ENCODE results near the gene ZNF142.
"Not testable (repeated sequence)": the region's sequence is repeated elsewhere in the genome, so short reads cannot be mapped to it uniquely, and the experiment has no call there.

ZNF142 gene, protein sequence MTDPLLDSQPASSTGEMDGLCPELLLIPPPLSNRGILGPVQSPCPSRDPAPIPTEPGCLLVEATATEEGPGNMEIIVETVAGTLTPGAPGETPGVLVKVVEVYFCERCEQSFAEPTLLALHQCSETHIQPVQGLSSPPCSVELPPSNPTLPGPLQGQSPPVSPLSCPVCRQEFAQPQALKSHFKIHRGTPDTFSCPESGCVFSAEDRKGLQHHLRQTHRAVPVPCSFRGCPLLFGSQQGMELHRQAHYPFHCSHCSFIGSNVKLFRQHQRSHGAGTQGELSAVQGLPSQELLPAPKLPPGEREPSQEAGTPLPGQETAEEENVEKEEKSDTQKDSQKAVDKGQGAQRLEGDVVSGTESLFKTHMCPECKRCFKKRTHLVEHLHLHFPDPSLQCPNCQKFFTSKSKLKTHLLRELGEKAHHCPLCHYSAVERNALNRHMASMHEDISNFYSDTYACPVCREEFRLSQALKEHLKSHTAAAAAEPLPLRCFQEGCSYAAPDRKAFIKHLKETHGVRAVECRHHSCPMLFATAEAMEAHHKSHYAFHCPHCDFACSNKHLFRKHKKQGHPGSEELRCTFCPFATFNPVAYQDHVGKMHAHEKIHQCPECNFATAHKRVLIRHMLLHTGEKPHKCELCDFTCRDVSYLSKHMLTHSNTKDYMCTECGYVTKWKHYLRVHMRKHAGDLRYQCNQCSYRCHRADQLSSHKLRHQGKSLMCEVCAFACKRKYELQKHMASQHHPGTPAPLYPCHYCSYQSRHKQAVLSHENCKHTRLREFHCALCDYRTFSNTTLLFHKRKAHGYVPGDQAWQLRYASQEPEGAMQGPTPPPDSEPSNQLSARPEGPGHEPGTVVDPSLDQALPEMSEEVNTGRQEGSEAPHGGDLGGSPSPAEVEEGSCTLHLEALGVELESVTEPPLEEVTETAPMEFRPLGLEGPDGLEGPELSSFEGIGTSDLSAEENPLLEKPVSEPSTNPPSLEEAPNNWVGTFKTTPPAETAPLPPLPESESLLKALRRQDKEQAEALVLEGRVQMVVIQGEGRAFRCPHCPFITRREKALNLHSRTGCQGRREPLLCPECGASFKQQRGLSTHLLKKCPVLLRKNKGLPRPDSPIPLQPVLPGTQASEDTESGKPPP (N-terminal part only)

GRCh38 chr2:218659258-218659987, at the start of gene ZNF142, which contains the start of gene BCS1L:
ZNF142 (minus strand) TSS chr2:218659623; CDS start chr2:218656429, 3,194 bp downstream.
BCS1L (plus strand) TSS chr2:218659683; CDS start chr2:218660988, 1,305 bp downstream.
- DNase-seq (ENCODE audit: low read depth in 2 of 2), result peak; percentile 86 to 92

DNA sequence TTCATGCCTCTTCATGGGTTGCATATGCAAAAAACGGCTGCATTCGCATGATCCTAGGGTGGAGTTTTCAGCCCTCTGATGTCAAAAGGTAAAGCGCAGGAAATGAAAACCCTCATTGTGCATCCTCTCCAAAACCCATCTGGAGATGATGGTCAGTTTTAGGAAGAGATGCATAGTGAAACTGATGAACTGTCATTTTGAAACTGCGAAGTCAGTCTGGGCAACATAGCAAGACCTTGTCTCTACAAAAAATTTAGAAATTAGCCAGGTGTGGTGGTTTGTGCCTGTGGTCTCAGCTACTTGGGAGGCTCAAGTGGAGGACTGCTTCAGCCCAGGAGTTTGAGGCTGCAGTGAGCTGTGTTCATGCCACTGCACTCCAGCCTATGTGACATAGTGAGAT, 48.7 kb upstream of the ZNF142 start:
- no peak for DNase-seq (ENCODE audit: low read depth in 2 of 2)

- DNase-seq (ENCODE audit: low read depth in 2 of 2), result no peak
Measured at GRCh38 chr2:218703341-218703740, 43.9 kb upstream of the ZNF142 start.

GRCh38 chr2:218701806-218702205, 42.4 kb upstream of the ZNF142 start:
- DNase-seq (ENCODE audit: low read depth in 2 of 2), result no peak

GRCh38 chr2:218698885-218699284, 39.5 kb upstream of the ZNF142 start:
- no peak for DNase-seq (ENCODE audit: low read depth in 2 of 2)

DNA sequence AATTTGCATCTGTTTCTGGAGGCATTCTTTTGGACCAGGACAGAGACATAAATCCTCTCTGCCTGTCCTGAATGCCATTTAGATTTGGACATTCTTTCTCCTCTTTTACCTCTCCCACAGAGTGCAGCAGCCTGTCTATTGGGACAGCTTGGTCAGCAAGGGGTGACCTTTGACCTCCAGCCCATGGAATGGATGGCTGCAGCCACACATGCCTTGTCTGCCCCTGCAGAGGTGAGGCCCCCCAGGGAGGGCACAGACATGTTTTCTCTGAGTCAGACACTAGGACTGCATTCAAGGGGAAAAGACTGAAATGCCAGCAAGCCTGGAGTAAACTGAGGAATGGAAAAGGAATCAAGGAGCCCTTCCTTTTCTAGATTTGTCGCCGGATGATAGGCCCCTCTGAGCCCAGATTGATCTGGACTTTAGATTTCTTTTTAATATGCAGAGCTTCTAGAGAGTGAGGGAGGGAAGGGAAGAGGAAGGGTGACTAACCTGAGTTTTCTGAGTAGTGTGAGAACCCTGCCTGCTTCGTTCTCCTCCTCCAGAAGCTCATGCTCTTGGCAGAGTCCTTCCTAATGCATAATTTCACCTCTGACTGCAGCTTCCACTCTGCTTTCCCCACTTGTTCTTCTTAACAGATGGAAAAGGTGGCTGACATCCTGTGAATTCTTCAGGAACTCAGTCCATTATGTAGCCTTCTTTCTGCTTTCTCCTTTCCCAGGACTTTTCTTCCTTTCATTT, 35.2 kb upstream of the ZNF142 start:
- no peak for DNase-seq (ENCODE audit: low read depth in 2 of 2)

DNA sequence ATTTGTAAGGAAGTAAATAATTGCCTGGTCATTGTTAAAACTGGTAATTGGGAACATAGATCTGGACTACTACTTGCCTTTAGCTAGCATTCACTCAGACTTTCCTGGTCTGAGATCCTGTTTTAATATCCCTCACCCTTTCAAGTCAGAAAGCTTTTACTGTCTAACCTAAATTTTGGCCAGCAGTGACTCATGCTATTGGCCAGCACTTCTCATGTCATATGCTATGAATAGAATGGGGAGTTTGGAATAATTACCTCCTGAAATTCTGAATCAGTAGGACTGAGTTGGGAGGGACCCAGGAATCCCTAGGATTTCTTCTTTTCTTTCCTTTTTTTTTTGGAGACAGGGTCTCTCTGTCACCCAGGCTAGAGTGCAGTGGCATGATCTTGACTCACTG, 31.8 kb upstream of the ZNF142 start:
- no peak for DNase-seq (ENCODE audit: low read depth in 2 of 2)

DNA sequence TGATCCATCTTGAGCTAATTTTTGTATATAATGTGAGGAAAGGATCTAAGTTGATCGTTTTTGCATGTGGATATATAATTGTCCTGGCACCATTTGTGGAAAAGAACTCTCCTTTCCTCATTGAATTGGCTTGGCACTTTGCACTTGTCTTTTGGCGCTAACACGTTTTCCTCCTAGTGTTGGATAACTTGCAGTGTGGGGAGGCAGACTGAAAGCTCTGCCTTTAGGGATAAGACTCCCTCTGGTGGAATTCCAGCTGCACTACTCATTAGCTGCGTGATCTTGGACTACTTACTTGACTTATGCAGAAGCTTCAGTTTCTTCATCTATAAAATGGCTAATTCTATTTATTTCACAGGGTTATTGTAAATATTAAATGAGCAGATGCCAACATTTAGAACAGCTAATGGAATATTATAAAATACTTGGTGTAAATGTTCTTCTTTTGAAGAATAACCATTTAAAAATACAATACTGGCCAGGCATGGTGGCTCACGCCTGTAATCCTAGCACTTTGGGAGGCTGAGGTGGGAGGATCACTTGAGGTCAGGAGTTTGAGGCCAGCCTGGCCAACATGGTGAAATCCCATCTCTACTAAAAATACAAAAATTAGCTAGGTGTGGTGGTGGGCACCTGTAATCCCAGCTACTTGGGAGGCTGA, 28.1 kb upstream of the ZNF142 start:
- not testable (repeated sequence) for DNase-seq (ENCODE audit: low read depth in 2 of 2)

GRCh38 chr2:218680061-218680460, 20.6 kb upstream of the ZNF142 start:
- no peak for DNase-seq (ENCODE audit: low read depth in 2 of 2)

- DNase-seq (ENCODE audit: low read depth in 2 of 2), result no peak
Measured at GRCh38 chr2:218679119-218679518, 19.7 kb upstream of the ZNF142 start.

- DNase-seq (ENCODE audit: low read depth in 2 of 2), result peak; percentile 54 to 70
Measured at GRCh38 chr2:218671654-218672566, 12.5 kb upstream of the ZNF142 start, which contains the start of the genes RNF25 and STK36. RNF25 (minus strand) TSS chr2:218672002; CDS start chr2:218671970, 32 bp downstream. STK36 (plus strand) TSS chr2:218672086; CDS start chr2:218672830, 744 bp downstream.

- DNase-seq (ENCODE audit: low read depth in 2 of 2), result no peak
Measured at GRCh38 chr2:218671097-218671653, 11.8 kb upstream of the ZNF142 start.

GRCh38 chr2:218664653-218665052, 5.2 kb upstream of the ZNF142 start:
- no peak for DNase-seq (ENCODE audit: low read depth in 2 of 2)

GRCh38 chr2:218663901-218664300, 4.5 kb upstream of the ZNF142 start:
- DNase-seq (ENCODE audit: low read depth in 2 of 2), result no peak

DNA sequence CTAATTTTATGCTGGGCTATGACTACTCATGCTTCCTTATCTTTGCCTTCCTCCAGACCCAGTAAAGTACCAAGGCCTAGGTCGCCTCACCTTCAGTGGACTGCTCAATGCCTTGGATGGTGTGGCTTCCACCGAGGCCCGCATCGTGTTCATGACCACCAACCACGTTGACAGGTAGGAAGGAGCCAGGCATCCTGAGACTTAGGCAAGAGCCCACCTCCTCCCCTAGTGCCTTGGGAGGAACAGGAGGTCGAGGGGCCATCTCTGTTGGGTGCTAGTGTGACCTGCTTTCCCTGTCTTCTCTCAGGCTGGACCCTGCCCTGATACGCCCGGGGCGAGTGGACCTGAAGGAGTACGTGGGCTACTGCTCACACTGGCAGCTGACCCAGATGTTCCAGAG, 3.4 kb upstream of the ZNF142 start:
- no peak for DNase-seq (ENCODE audit: low read depth in 2 of 2)

GRCh38 chr2:218662377-218662776, 3.0 kb upstream of the ZNF142 start:
- DNase-seq (ENCODE audit: low read depth in 2 of 2), result no peak

DNA sequence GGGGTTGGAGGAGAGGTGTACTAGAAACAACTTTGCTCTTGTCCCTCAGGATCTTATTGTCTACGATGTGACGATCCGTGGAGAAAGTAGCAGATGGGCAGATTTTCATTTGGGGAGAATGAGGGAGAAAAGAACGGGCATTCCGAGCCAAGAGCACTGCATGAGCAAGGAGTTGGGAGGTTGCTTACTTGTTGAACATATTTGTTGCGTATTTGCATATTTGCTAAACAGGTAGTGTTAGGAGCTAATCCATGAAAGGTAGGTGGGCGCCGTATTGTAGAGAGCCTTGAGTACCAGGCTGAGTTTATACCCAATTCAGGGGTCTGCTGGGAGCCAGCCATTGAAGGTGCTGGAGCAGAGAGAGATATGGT, 550 bp upstream of the ZNF142 start:
- no peak for DNase-seq (ENCODE audit: low read depth in 2 of 2)

DNA sequence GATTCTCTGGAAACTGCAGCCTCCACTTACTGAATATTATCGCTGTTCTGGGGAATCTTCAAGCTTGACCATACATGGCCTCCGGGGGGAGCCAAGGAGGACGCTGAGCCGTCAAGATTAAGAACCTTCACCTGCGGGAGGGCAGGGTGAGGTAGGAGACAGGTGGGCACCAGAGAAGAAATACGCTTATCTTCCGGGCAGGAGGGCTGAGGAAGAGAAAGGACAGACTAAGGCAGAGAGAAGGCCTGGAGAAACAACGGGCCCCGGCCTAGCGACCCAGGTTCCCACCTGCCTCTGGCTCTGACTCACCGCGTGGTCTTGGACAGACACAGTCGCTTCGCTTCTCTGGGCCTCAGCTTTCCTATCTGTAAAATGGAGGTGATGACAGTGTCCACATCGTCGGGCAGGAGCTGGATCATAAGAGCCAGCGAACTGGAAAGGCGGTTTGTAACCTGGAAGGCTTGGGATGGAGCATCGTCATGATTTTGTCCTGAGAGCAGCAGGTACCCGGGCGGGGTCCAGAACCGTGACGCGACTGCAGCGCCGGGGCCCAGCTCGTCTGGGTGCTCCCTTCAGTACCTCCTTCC, 659 bp downstream of the ZNF142 start:
- peak in 1 of 2 donors; percentile 10 for DNase-seq (ENCODE audit: low read depth in 2 of 2)

All from activated CD8-positive, alpha-beta memory T cell treated with anti-CD3 and anti-CD28 coated beads for 4 hours (primary cell).